Gastroesophageal sphincter (tissue), 2 donors: ENCODE results near the gene MOB3A.
"Not testable (repeated sequence)": the region's sequence is repeated elsewhere in the genome, so short reads cannot be mapped to it uniquely, and the experiment has no call there.

Experiments used
- POLR2A ChIP-seq, 2 donors: fragments of 450-650 bp; IDR thresholded peaks; one replicate each; pipeline ENCODE4 v1.6.1; 2017; ENCODE audit warnings: antibody characterized with exemption in 2 of 2, mild to moderate bottlenecking in 2 of 2, moderate library complexity in 1 of 2
- POLR2AphosphoS5 ChIP-seq: sonication (generic); formaldehyde crosslinking; IDR thresholded peaks from one replicate; pipeline ENCODE4 v1.6.1; 2017; ENCODE audit warnings: antibody characterized with exemption

GRCh38 chr19:2091926-2092525 lies 4.1 kb downstream of the MOB3A start:
- not testable (repeated sequence) for TF ChIP-seq POLR2A (IDR thresholded peaks at IDR 0.05); POLR2AphosphoS5
